H1 (cell line): ENCODE data around the gene EIPR1.

Experiments used
- ASH2L ChIP-seq: fragments of 200-600, 300-600 bp; sonication (generic); IDR thresholded peaks from one replicate; pipeline ENCODE4 v1.7.1; 2017; ENCODE audit warnings: low read length
- ATF2 ChIP-seq: IDR thresholded peaks from 2 replicates; pipeline ENCODE4 v1.6.1; 2012; ENCODE audit warnings: low read length, inconsistent platforms
- CTCF ChIP-seq, 3 experiments: IDR thresholded peaks; 1 replicate in 2 of 3; 2 replicates in 1 of 3; pipeline versions ENCODE4 v1.5.1 to v1.6.1; 2011; ENCODE audit warnings: low read length in 3 of 3, mild to moderate bottlenecking in 3 of 3, inconsistent platforms in 2 of 3, low read depth in 1 of 3, moderate library complexity in 1 of 3; ENCODE audit not compliant: insufficient read depth in 1 of 3; ENCODE audit errors: control extremely low read depth in 1 of 3
- EZH2 ChIP-seq: fragments of 200-600 bp; sonication (generic); IDR thresholded peaks from 2 replicates; pipeline ENCODE4 v1.7.1; 2012; ENCODE audit warnings: low read depth, mild to moderate bottlenecking, moderate library complexity, low read length, inconsistent platforms; ENCODE audit not compliant: severe bottlenecking
- MAX ChIP-seq: IDR thresholded peaks from 2 replicates; pipeline ENCODE4 v1.6.1; 2012; ENCODE audit warnings: inconsistent platforms
- POLR2A ChIP-seq, 2 experiments: IDR thresholded peaks; 1 replicate in 1 of 2; 2 replicates in 1 of 2; pipeline ENCODE4 v1.6.1; 2011; ENCODE audit warnings: low read depth in 2 of 2, low read length in 2 of 2, mild to moderate bottlenecking in 2 of 2; ENCODE audit errors: control extremely low read depth in 1 of 2
- POLR2AphosphoS5 ChIP-seq: IDR thresholded peaks from 2 replicates; pipeline ENCODE4 v1.6.1; 2011; ENCODE audit warnings: low read depth, low read length
- POU5F1 ChIP-seq: IDR thresholded peaks from 2 replicates; pipeline ENCODE4 v1.6.1; 2011; ENCODE audit warnings: low read depth, mild to moderate bottlenecking, low read length, moderate library complexity
- SIN3A ChIP-seq, 2 experiments: IDR thresholded peaks in 1 of 2; conservative IDR thresholded peaks in 1 of 2; 2 replicates each; pipeline ENCODE4 v1.6.1; 2011 to 2012; ENCODE audit warnings: low read length in 2 of 2, improper control_type of control experiment in 1 of 2, low read depth in 1 of 2, mild to moderate bottlenecking in 1 of 2
- SIRT6 ChIP-seq: IDR thresholded peaks from one replicate; pipeline ENCODE4 v1.7.1; 2012; ENCODE audit warnings: low read length, inconsistent platforms
- SRF ChIP-seq: IDR thresholded peaks from 2 replicates; pipeline ENCODE4 v1.6.1; 2011; ENCODE audit warnings: mild to moderate bottlenecking, low read depth, low read length, moderate library complexity
- SUZ12 ChIP-seq: fragments of 200-600 bp; sonication (generic); IDR thresholded peaks from 2 replicates; pipeline ENCODE4 v1.6.1; 2012; ENCODE audit warnings: mild to moderate bottlenecking, inconsistent platforms, low read length, moderate library complexity, mixed read lengths
- TEAD4 ChIP-seq: IDR thresholded peaks from 2 replicates; pipeline ENCODE4 v1.6.1; 2012; ENCODE audit warnings: low read depth, low read length, inconsistent platforms, mixed read lengths

- TF ChIP-seq POLR2AphosphoS5: no peak
- no peak for TF ChIP-seq POLR2A (IDR thresholded peaks at IDR 0.05; ENCODE audit: control extremely low read depth in 1 of 2, low read depth in 2 of 2, low read length in 2 of 2)
- TF ChIP-seq CTCF (IDR thresholded peaks at IDR 0.05; ENCODE audit: control extremely low read depth in 1 of 3, insufficient read depth in 1 of 3, low read depth in 1 of 3, low read length in 3 of 3): no peak
- TF ChIP-seq SRF: no peak
- TF ChIP-seq SUZ12: no peak
- TF ChIP-seq SIN3A (conservative IDR thresholded peaks at IDR 0.05 in 1 of 2, IDR thresholded peaks at IDR 0.05 in 1 of 2; ENCODE audit: low read depth in 1 of 2, low read length in 2 of 2): no peak
- no peak for TF ChIP-seq SIRT6
- no peak for TF ChIP-seq ATF2
- no peak for TF ChIP-seq TEAD4
- TF ChIP-seq POU5F1: no peak
- TF ChIP-seq ASH2L: no peak
- no peak for TF ChIP-seq EZH2
- TF ChIP-seq MAX: no peak
Measured at GRCh38 chr2:3195641-3196476, 181.8 kb downstream of the EIPR1 start.
